GM12875 (cell line): ENCODE data around the gene ABLIM3.

Experiments used
- H3K4me3 ChIP-seq: one replicate; pipeline ENCODE4 v1.5.1; 2011; ENCODE audit warnings: low read depth, low read length, control low read depth
- TF ChIP-seq, protein P1 (sequence below): IDR thresholded peaks from 2 replicates; pipeline ENCODE4 v1.5.1; 2011; ENCODE audit warnings: low read depth, mild to moderate bottlenecking, control low read depth, inconsistent platforms, low read length, moderate library complexity, borderline replicate concordance; ENCODE audit not compliant: insufficient read depth

Gene ABLIM3

DNA sequence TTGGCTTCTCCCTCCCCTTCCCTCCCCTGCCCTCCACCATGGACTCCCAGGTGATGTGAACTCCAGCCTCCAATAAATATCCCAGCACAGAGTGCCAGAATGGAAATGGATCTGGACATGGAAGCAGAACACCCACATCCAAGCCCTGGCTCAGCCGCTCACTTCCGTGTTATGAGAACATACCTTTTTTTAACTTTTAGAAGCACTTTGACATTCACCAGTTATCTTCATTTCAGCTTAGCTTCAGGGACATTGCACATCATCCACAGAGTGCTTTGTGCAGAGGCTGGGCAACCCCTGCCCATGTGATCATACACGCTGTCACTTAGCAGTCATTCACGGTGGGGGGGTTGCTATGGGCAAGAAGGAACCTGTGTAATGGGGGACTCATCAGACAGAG lies 139.5 kb downstream of the ABLIM3 start:
- H3K4me3 ChIP-seq: no peak overlapping the region
- TF ChIP-seq, protein P1, sequence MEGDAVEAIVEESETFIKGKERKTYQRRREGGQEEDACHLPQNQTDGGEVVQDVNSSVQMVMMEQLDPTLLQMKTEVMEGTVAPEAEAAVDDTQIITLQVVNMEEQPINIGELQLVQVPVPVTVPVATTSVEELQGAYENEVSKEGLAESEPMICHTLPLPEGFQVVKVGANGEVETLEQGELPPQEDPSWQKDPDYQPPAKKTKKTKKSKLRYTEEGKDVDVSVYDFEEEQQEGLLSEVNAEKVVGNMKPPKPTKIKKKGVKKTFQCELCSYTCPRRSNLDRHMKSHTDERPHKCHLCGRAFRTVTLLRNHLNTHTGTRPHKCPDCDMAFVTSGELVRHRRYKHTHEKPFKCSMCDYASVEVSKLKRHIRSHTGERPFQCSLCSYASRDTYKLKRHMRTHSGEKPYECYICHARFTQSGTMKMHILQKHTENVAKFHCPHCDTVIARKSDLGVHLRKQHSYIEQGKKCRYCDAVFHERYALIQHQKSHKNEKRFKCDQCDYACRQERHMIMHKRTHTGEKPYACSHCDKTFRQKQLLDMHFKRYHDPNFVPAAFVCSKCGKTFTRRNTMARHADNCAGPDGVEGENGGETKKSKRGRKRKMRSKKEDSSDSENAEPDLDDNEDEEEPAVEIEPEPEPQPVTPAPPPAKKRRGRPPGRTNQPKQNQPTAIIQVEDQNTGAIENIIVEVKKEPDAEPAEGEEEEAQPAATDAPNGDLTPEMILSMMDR: no peak

DNA sequence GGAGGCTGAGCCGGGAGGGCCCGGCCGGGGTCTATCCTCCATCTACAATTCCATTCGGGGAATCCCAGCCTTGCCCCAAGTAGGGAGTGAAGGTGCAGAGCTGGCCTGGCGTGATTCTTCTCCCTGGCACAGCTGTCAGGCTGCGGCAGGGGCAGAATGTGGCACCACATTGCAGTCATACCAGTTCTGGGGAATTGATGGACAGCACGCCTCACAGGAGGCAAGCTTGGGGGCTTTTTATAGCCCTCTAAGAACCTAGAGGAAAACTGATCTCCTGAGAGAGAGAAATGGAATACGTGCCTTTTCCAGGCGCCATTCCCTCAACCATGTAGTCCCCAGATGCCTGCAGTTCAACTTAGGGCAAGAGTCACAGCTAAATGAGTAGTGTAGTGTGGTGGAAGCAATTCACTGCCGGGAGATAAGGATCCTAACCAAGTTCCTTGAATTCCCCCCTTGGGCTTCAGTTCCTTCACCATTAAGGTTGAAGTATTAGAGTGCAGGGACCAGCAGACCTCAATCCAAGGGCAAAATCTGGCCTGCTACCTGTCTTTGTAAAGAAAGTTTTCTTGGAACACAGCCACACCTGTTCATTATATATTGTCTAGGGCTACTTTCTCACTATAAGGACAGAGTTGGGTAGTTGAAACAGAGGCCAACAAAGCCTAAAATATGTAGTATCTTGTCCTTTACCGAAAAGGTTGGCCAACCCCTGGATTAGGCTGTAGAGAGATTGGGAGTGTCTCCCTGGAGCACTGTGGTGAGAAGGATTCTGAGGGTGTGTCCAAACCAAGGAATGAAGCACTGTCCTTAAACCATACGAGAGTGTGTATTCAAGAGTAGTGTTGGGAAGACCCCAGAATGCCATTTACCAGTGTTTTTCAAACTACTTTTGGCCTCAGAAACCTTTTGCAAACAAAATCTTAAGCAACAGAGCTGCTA lies 141.0 kb downstream of the ABLIM3 start:
- TF ChIP-seq, protein P1: no peak

GRCh38 chr5:149282966-149283332 lies 141.7 kb downstream of the ABLIM3 start:
- TF ChIP-seq, protein P1: no peak
- H3K4me3 ChIP-seq: no peak overlapping the region

More for the DNA sequence above, 141.0 kb downstream of the ABLIM3 start:
- H3K4me3 ChIP-seq: no peak overlapping the region

DNA sequence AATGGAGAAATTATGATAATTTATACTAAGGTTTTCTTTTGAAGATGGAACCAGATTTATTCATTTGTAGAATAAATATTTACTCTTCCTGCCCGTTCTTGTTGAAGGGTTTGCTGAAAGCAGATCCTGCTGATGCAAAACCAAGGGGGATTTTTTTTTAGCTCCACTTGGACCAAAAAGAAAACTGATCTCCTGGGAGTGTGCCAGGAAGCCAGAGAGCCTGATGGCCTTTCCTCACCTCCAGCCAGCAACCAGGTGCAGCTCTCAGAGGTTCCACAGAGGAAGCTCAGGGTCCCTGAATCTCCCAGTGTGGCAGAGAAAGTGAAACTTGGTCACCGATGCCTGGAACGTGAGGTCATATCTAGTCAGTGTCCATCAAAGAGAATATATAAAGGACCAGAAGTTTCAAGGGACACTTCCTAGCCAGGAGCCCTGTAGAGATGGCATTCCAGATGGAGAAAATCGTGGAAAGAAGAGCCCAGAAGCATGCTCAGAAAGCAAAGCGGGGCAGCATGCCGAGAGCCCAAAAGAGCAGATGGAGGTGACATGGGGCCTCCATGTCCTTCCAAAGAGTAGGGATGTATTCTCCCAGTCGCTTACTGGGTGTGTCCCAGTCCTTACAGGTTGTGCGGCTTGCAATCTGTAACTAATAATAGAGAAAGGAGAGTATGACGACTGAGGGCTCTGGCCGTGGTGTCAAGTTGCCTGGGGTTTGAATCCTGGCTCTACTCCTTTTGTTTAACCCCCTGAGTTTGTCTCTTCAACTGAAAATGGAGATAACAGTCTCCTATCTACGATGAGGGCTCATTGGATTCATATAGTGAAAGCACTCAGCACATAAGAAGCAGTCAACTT lies 142.6 kb downstream of the ABLIM3 start:
- TF ChIP-seq, protein P1: no peak
- no peak overlapping the region for H3K4me3 ChIP-seq

GRCh38 chr5:149284501-149284900 lies 143.2 kb downstream of the ABLIM3 start:
- TF ChIP-seq, protein P1: no peak
- no peak overlapping the region for H3K4me3 ChIP-seq

- TF ChIP-seq, protein P1: no peak
- H3K4me3 ChIP-seq: no peak overlapping the region
Observed at GRCh38 chr5:149285153-149285552, 143.9 kb downstream of the ABLIM3 start.
